GM19023 (cell line): ENCODE measurements around the gene GSTA4.
A peak's percentile ranks its signal among the peaks of the same experiment; 100 is the strongest.

ENCODE experiments used
- ATAC-seq: cut with Tn5 transposase; IDR thresholded peaks from one replicate; pipeline ENCODE4 v1.9.1; 2021; ENCODE audit warnings: mild to moderate bottlenecking, moderate library complexity; ENCODE audit not compliant: unreplicated experiment

The GSTA4 gene

DNA sequence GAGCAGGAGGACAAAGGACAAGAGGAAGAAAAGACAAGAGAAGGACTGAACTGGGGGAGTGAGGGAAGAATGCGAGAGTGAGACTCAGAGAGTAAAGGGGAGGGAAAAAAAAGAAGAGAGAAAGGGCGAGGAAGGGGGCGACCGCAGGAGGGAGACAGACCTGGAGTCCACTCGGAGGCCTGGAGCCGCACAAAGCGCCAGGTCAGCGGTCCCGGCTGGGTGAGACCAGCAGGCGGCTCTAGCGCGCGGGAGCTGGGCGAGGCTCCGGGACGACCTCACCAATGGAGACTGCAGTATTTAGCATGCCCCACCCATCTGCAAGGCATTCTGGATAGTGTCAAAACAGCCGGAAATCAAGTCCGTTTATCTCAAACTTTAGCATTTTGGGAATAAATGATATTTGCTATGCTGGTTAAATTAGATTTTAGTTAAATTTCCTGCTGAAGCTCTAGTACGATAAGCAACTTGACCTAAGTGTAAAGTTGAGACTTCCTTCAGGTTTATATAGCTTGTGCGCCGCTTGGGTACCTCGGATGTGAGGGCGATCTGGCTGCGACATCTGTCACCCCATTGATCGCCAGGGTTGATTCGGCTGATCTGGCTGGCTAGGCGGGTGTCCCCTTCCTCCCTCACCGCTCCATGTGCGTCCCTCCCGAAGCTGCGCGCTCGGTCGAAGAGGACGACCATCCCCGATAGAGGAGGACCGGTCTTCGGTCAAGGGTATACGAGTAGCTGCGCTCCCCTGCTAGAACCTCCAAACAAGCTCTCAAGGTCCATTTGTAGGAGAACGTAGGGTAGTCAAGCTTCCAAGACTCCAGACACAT is at the start of gene GSTA4:
Gene GSTA4, minus strand, starts transcription at position 196 of the 824 bp plus-strand sequence. CDS start 1,041 bp downstream, outside the sequence.
- peak; percentile 99 for ATAC-seq

DNA sequence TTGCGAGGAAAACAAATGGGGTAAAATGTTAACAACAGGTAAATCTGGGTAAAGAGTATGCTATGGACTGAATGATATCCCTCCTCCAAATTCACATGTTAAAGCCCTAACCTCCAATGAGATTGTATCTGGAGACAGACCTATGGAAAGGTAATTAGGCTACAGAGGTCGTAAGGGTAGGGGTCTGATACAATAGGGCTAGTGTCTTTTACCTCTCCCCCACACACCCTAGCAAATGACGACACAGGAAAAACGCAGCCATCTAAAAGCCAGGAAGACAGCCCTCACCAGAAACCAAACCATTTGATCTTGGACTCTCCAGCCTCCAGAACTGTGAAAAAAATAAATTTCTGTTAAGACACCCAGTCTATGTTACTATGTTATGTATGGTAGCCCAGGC is 49.5 kb upstream of the GSTA4 start:
- no peak for ATAC-seq

- no peak for ATAC-seq
These were observed 49.0 kb upstream of the GSTA4 start for GRCh38 chr6:53044071-53044470.

DNA sequence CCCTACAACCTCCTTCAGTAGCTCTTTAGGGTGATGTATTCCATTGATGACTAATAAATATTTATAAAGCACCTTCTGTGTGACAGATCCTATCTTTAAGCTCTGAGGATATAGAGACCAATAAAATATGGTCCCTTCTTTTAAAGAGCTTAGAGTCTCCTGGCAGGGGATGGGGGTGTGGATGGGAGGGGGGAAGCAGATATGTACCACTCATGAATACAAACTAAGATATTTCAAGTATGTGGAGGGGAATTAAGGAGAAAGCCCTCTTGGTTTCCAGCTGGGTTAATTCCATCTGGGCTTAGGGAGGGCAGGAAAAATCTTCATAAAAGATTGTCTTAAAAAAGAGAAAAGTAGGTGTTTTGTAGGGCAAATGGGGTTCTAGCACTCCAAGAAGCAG is 48.5 kb upstream of the GSTA4 start:
- ATAC-seq, result no peak

GRCh38 chr6:53042112-53042511 is 47.0 kb upstream of the GSTA4 start:
- no peak for ATAC-seq

- no peak for ATAC-seq
These were observed 46.3 kb upstream of the GSTA4 start for GRCh38 chr6:53041356-53041755.

GRCh38 chr6:53038596-53038995 is 43.5 kb upstream of the GSTA4 start:
- no peak for ATAC-seq

DNA sequence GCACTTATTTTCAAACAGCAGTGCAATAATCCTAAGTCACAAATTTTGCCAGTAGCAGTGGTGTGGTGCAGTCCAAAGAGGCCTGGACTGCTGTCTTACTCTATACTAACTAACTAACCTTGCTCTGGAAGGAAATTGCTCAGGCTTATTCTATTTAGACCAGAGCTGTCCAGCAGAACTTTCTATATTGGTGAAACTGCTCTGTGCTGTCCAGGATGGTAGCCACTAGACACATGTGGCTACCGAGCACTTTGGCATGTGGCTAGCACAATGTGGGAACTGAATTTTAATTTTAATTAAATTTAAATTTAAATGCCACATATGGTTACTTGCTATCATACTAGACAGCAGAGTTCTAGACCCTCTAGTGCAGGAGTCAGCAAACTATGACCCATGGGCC is 43.1 kb upstream of the GSTA4 start:
- ATAC-seq, result no peak

- ATAC-seq, result no peak
These were observed 40.6 kb upstream of the GSTA4 start for GRCh38 chr6:53035549-53036213.

GRCh38 chr6:53033764-53034163 is 38.7 kb upstream of the GSTA4 start:
- ATAC-seq, result no peak

DNA sequence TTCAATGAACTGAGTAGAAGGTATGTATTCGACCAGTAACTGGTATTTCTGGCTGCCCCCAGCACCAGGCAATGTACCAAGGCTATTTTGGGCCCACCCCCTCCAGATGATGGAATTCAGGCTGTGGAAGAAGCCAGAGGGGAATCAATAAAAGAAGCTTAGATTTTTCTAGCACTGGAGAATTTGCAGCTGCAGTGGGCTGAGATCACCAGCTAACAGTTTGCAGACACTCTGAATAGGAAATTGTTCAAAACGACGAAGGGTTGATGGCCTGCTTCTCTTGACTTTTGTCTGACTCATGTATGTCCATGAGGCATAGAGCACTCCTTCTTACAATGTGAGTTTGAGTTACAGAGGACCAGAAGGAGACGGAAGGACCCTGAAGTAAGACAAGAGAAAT is 37.8 kb upstream of the GSTA4 start:
- no peak for ATAC-seq

DNA sequence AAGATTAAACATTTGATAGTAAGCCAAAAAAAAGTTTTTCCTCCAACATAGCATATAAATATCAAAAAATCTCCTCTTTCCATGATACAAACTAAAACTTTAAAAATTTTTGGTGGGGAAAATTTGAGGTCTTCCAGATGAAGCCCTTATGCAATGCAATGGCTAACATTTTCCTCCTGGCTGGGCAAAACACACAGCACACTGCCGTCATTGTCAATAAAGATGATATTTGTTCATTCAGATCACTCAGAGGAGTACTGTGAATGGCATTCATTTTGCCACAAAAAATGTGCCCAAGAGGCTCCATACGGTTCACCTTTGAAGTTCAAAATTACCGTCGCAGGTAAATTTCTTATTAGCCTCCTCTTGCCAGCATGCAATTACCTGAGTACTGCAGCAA is 36.2 kb upstream of the GSTA4 start:
- ATAC-seq, result no peak

- ATAC-seq, result no peak
These were observed 34.7 kb upstream of the GSTA4 start for GRCh38 chr6:53029761-53030160.

- ATAC-seq, result no peak
These were observed 34.2 kb upstream of the GSTA4 start for GRCh38 chr6:53029257-53029656.

GRCh38 chr6:53028467-53028866 is 33.4 kb upstream of the GSTA4 start:
- ATAC-seq, result no peak

DNA sequence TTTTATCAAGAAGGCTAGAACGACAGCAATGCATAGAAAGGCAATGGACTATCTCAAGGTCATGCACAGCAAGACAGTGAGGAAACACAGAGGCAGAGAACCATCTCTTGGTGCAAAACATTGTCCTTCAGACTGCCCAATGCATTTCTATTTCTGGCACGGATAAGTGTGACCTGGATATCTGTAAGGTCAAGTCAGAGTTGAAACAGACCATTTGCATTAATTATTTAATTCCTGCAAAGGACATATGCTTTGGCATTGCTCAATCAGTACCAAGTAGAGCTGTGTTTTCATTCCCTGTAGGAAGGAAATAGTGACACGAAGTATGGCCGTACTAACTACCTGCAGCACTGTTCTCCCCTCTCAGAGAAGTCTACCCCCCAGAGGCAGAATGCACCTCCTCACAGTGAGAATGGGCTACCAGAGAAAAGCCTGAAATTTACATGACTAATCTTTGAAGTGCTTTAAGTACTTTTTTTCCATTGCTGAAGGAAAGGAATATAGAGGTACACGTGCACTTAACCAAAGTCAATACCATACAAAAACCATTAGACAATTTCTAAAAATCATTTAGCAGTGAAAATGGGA is 32.1 kb upstream of the GSTA4 start:
- no peak for ATAC-seq

DNA sequence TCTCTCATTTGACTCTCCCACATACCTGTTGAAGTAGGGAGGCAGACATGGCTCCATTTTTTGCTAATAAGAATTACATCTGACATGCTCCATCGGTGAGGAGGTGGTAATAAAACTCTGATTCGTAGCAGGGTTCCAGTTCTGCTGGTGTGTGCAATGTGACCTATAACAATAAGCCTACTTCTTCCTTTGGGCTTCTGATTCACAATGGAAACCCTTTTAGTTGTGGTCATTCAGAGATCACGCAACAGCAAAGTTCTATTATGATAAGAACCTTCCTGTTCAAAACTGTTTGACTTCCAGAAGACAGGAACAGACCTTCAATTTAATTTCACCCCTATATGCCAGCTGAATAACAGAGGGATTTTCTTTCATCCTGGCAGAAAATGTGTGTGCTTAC is 31.4 kb upstream of the GSTA4 start:
- no peak for ATAC-seq

DNA sequence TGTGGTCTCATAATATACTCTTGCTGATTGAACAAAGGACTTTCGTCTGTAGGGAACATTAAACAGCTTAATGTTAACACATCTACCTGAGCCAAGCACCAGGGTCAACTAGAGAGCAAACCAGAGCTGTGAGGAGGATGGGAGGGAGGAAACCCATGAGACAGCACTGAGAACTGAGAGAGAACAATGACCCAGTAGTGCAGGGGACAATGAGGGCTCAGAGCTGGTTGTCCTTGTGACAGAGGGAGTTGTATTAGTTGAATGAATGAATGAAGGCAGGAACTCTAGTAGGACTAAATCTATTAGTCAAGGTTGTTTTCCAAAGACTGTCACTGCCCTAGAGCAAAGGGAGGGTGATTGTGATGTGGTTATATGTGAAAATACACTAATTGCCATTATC is 28.2 kb upstream of the GSTA4 start:
- ATAC-seq, result no peak

- ATAC-seq, result no peak
These were observed 25.1 kb upstream of the GSTA4 start for GRCh38 chr6:53020005-53020744.

GRCh38 chr6:53018446-53018845 is 23.4 kb upstream of the GSTA4 start:
- no peak for ATAC-seq

DNA sequence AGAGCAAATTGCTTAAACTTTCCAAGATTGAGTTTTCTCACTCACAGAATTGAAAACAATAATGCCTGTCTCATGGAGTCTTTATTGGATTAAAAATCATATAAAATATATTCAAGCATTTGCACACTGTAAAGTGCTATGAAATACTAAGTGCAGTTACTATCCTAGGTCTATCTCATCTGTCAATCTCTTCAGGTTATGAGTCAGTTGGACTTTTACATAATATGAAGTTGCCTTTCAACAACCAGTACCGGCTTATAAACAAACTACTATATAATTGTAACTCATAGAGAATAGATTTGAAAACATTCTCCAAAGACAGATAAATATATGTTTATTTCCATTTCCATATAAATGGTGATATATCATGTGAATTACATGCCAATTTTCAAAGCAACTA is 20.4 kb upstream of the GSTA4 start:
- no peak for ATAC-seq
